Endothelial cell of umbilical vein (primary cell): ENCODE results near the gene SV2A. TPM values are rescaled to one million over a fixed set of nuclear protein-coding genes. Genes with fewer than 3 reads are reported as not detected.

Experiments used
- BruUV-seq: library from RNA; stranded (reverse); fragments of 400-500 nt; replicated peaks from 2 replicates; lab custom pipeline; 2021; lab: Mats Ljungman, UMichigan
- CTCF ChIA-PET: fragments of 300-600, 350-600 bp; sonication (Branson Sonifier 250); formaldehyde crosslinking; loops from one replicate; lab custom pipeline; 2021; ENCODE audit warnings: antibody characterized with exemption, inconsistent platforms; lab: Charles Lee
- POLR2A ChIA-PET: fragments of 300-600, 350-600 bp; sonication (Branson Sonifier 250); formaldehyde crosslinking; loops from one replicate; lab custom pipeline; 2021; ENCODE audit warnings: antibody characterized with exemption, inconsistent platforms; lab: Charles Lee
- DNase-seq: peaks from one replicate; pipeline ENCODE4 v3.0.0-alpha.2; 2011; ENCODE audit warnings: low read depth, low spot score
- FAIRE-seq: peaks from 2 replicates; lab custom pipeline; 2011; peaks lifted over from hg19 to GRCh38; lab: Jason Lieb, UNC
- H2AFZ ChIP-seq: 2 replicates; pipeline ENCODE4 v1.6.0; 2012; ENCODE audit warnings: low read depth, low read length, control low read depth, inconsistent platforms
- H3K27ac ChIP-seq: 2 replicates; pipeline ENCODE4 v1.5.1; 2011; ENCODE audit warnings: low read depth, mild to moderate bottlenecking, control low read depth, low read length, moderate library complexity; ENCODE audit not compliant: insufficient read depth
- H3K27me3 ChIP-seq, 2 experiments: 2 replicates each; pipeline versions ENCODE4 v1.6.0 to v1.6.1; 2011; ENCODE audit warnings: low read length in 2 of 2, mixed read lengths in 1 of 2; ENCODE audit not compliant: control insufficient read depth in 2 of 2, insufficient read depth in 2 of 2
- H3K36me3 ChIP-seq, 2 experiments: 2 replicates in 1 of 2; 3 replicates in 1 of 2; pipeline ENCODE4 v1.5.1; 2011; ENCODE audit warnings: low read length in 2 of 2, mild to moderate bottlenecking in 1 of 2, moderate library complexity in 1 of 2; ENCODE audit not compliant: control insufficient read depth in 2 of 2, insufficient read depth in 2 of 2; ENCODE audit errors: extremely low read depth in 1 of 2
- H3K4me1 ChIP-seq: 3 replicates; pipeline ENCODE4 v1.5.1; 2011; ENCODE audit warnings: mild to moderate bottlenecking, low read length; ENCODE audit not compliant: control insufficient read depth, insufficient read depth; ENCODE audit errors: extremely low read depth
- H3K4me2 ChIP-seq: 2 replicates; pipeline ENCODE4 v1.6.1; 2011; ENCODE audit warnings: low read length, control low read depth, mixed read lengths; ENCODE audit not compliant: insufficient read depth
- H3K4me3 ChIP-seq, 3 experiments: fragments of 200-600 bp in 1 of 3; sonication (generic), shearing (Covaris generic) in 1 of 3; replicated peaks in 1 of 3; 2 replicates each; pipeline ENCODE4 v1.5.1; 2011 to 2016; ENCODE audit warnings: control low read depth in 3 of 3, low read length in 3 of 3, mild to moderate bottlenecking in 2 of 3, inconsistent platforms in 1 of 3, low read depth in 1 of 3, moderate library complexity in 1 of 3; ENCODE audit not compliant: insufficient read depth in 1 of 3
- H3K79me2 ChIP-seq: 2 replicates; pipeline ENCODE4 v1.6.0; 2012; ENCODE audit warnings: low read length, inconsistent platforms; ENCODE audit not compliant: control insufficient read depth, insufficient read depth
- H3K9ac ChIP-seq: replicated peaks from 2 replicates; pipeline ENCODE3; 2011; ENCODE audit warnings: low read length, control low read depth; ENCODE audit not compliant: insufficient read depth; ENCODE audit errors: extremely low read depth
- H3K9me1 ChIP-seq: replicated peaks from 3 replicates; pipeline ENCODE4 v1.6.0; 2011; ENCODE audit warnings: mild to moderate bottlenecking, low read length; ENCODE audit not compliant: control insufficient read depth, insufficient read depth; ENCODE audit errors: extremely low read depth
- H3K9me3 ChIP-seq: replicated peaks from 2 replicates; pipeline ENCODE4 v1.5.1; 2012; ENCODE audit warnings: low read length, inconsistent platforms; ENCODE audit not compliant: control insufficient read depth, insufficient read depth
- H4K20me1 ChIP-seq: replicated peaks from 2 replicates; pipeline ENCODE3; 2011; ENCODE audit warnings: mild to moderate bottlenecking, low read length; ENCODE audit not compliant: control insufficient read depth, insufficient read depth; ENCODE audit errors: extremely low read depth
- CTCF ChIP-seq, 2 donors: IDR thresholded peaks; 1 replicate in 1 of 2; 2 replicates in 1 of 2; pipeline ENCODE4 v1.5.1; 2011; ENCODE audit warnings: low read length in 2 of 2, mild to moderate bottlenecking in 2 of 2, moderate library complexity in 2 of 2, control low read depth in 1 of 2, inconsistent platforms in 1 of 2, low read depth in 1 of 2; ENCODE audit not compliant: insufficient read depth in 1 of 2; ENCODE audit errors: extremely low read depth in 1 of 2
- EZH2 ChIP-seq: IDR thresholded peaks from 2 replicates; pipeline ENCODE4 v1.6.1; 2012; ENCODE audit warnings: borderline replicate concordance, low read depth, mild to moderate bottlenecking, moderate library complexity, low read length, inconsistent platforms; ENCODE audit not compliant: severe bottlenecking
- FOS ChIP-seq: IDR thresholded peaks from 2 replicates; pipeline ENCODE4 v1.6.1; 2011; ENCODE audit warnings: mild to moderate bottlenecking, low read length, moderate library complexity, borderline replicate concordance; ENCODE audit not compliant: insufficient read depth
- GATA2 ChIP-seq: IDR thresholded peaks from 2 replicates; pipeline ENCODE4 v1.7.0; 2011; ENCODE audit warnings: low read depth, mild to moderate bottlenecking, moderate library complexity, mixed read lengths, low read length; ENCODE audit not compliant: insufficient read length, insufficient read depth
- JUN ChIP-seq: IDR thresholded peaks from 2 replicates; pipeline ENCODE4 v1.6.1; 2011; ENCODE audit warnings: borderline replicate concordance, low read depth; ENCODE audit not compliant: insufficient read length, insufficient read depth
- MYC ChIP-seq: IDR thresholded peaks from one replicate; pipeline ENCODE4 v1.6.1; 2011; ENCODE audit warnings: mild to moderate bottlenecking, low read depth, low read length
- POLR2A ChIP-seq: IDR thresholded peaks from 2 replicates; pipeline ENCODE4 v1.6.1; 2012; ENCODE audit warnings: low read depth, mild to moderate bottlenecking, control low read depth, low read length
- POLR2AphosphoS5 ChIP-seq: IDR thresholded peaks from 2 replicates; pipeline ENCODE4 v1.6.1; 2012; ENCODE audit warnings: low read depth, mild to moderate bottlenecking, control low read depth, low read length, moderate library complexity; ENCODE audit not compliant: insufficient read depth
- dilution Hi-C: fragments of 300-500 bp; cut with MboI; formaldehyde crosslinking; loops from one replicate; pipeline ENCODE4 v1.15.0; 2019; ENCODE audit warnings: low sequenced_read_pairs; ENCODE audit not compliant: extremely low pct_ligation_motif_present
- intact Hi-C: fragments of 100-400 bp; cut with micrococcal nuclease; formaldehyde crosslinking; loops from one replicate; pipeline ENCODE4 v1.10.0; 2022
- polyA plus RNA-seq, 4 experiments: library from polyadenylated mRNA; depleted of rRNA in 3 of 4; stranded (reverse) in 3 of 4; unstranded in 1 of 4; fragments of >200 nt; gene quantifications; 2 replicates each; pipeline versions ENCODE4 v1.2.1 to v1.2.3, GENCODE V29; 2011 to 2012; ENCODE audit warnings: missing spikeins in 1 of 4
- total RNA-seq: library from RNA; stranded (reverse); gene quantifications from 2 replicates; pipeline ENCODE4 v1.2.3, GENCODE V29; 2021
- TF ChIP-seq, protein P1 (sequence below): IDR thresholded peaks from 2 replicates; pipeline ENCODE4 v1.6.1; 2011; ENCODE audit not compliant: insufficient read depth, insufficient read length

SV2A gene
- total and polyA plus RNA-seq, 2 donors (not counting 3 experiments of a cell fraction or from before 2014, with no cell fraction given) = 2.9 to 5.4 TPM

- no peaks in the 10 kb centered on the region for H4K20me1 ChIP-seq
- no peak overlapping the region for H2AFZ ChIP-seq
- H3K79me2 ChIP-seq = no peaks in the 10 kb centered on the region
- no peaks in the 10 kb centered on the region for H3K9me1 ChIP-seq
- ChIA-PET CTCF (interaction anchor here (1.5 kb wide), 1 partner anchor 272 kb away, joined by 4 read pairs; no protein-coding TSS in a partner anchor), POLR2A (no interaction called here)
- H3K27me3 ChIP-seq = peaks cover 17 to 28% of the 10 kb centered on the region in 2 experiments
- no peak overlapping the region for H3K4me3 ChIP-seq
- H3K9ac ChIP-seq = no peak overlapping the region
- H3K4me2 ChIP-seq = no peak overlapping the region
- DNase-seq = no peak
- no peaks in the 10 kb centered on the region for H3K36me3 ChIP-seq
- no peaks in the 10 kb centered on the region for H3K9me3 ChIP-seq
- H3K4me1 ChIP-seq = peaks cover 3% of the 10 kb centered on the region
- no peak for FAIRE-seq
- dilution Hi-C loops (no loop called here), intact Hi-C loops (no loop called here)
- H3K27ac ChIP-seq = no peak overlapping the region
- no peak for TF ChIP-seq CTCF (IDR thresholded peaks at IDR 0.05; ENCODE audit: extremely low read depth in 1 of 2, insufficient read depth in 1 of 2, low read depth in 1 of 2, low read length in 2 of 2)
- no peak for TF ChIP-seq POLR2A
- TF ChIP-seq MYC = no peak
- TF ChIP-seq JUN = no peak
- TF ChIP-seq, protein P1, sequence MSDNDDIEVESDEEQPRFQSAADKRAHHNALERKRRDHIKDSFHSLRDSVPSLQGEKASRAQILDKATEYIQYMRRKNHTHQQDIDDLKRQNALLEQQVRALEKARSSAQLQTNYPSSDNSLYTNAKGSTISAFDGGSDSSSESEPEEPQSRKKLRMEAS = no peak
- no peak for TF ChIP-seq FOS
- TF ChIP-seq EZH2 = no peak
- TF ChIP-seq POLR2AphosphoS5 = no peak
- no peak for TF ChIP-seq GATA2
- no TSS peak for BruUV-seq
These were observed 3.1 kb downstream of the SV2A start for GRCh38 chr1:149914545-149914944.
